ENCODE results near the gene RASAL2. TPM values are rescaled to one million over a fixed set of nuclear protein-coding genes. Genes with fewer than 3 reads are reported as not detected.

Gene RASAL2
- total and polyA plus RNA-seq, 12 donors, result 2.4 to 31.5 (median 15.0) TPM

DNA sequence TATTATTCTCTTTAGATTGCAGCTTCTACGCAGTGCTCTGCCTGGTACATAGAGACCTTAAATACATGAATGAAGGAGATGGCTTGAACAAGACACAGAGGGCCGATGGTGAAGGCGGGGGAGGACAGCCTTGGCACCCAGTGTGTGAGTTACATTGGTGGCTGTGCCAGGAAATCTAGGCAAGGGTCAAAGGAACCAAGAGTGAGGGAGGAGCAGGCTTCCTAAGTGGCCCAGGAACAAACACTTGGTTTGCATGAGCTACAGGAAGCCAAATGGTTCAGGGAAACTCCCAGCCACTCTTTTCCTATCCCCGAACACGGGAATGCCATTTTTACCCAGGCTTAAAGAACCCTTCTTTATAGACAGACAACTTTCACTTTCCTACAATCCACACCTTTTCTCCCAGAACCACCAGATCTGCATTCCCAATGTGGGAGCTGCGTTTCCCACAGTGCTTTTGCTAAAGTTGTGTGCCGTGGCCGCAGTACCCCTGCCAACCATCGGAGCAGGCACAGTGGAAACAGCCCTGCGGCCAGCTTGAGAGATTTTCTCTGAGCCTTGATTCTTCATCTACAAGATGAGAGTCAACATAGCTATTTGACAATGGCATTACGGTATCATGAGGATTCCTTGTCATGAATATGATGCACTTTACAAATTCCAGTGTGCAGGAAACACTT lies 406.3 kb downstream of the RASAL2 start:
- H3K36me3 ChIP-seq (replicated peaks in 1 of 2), result no peaks in the 10 kb centered on the region
- H3K4me1 ChIP-seq (replicated peaks in 1 of 2), result no peaks in the 10 kb centered on the region
- H3K27ac ChIP-seq, result no peak overlapping the region
- no peak overlapping the region for H3K4me3 ChIP-seq
- no peaks in the 10 kb centered on the region for H3K9me3 ChIP-seq (replicated peaks in 1 of 3)
- DNase-seq, result peak in 1 of 7 donors; percentile 46
- WGBS, 4 donors, result 80 to 91% (median 86%) methylated on average over 11 of the region's 11 CpGs
- intact Hi-C loops (cut with DNase I), result loop anchor here (5.0 kb wide), 1 partner anchor 188 kb away; no protein-coding TSS in a partner anchor
- no peak for TF ChIP-seq POLR2A (IDR thresholded peaks at IDR 0.05)
- TF ChIP-seq, protein P1, sequence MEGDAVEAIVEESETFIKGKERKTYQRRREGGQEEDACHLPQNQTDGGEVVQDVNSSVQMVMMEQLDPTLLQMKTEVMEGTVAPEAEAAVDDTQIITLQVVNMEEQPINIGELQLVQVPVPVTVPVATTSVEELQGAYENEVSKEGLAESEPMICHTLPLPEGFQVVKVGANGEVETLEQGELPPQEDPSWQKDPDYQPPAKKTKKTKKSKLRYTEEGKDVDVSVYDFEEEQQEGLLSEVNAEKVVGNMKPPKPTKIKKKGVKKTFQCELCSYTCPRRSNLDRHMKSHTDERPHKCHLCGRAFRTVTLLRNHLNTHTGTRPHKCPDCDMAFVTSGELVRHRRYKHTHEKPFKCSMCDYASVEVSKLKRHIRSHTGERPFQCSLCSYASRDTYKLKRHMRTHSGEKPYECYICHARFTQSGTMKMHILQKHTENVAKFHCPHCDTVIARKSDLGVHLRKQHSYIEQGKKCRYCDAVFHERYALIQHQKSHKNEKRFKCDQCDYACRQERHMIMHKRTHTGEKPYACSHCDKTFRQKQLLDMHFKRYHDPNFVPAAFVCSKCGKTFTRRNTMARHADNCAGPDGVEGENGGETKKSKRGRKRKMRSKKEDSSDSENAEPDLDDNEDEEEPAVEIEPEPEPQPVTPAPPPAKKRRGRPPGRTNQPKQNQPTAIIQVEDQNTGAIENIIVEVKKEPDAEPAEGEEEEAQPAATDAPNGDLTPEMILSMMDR (IDR thresholded peaks at IDR 0.05), result peak in 2 of 6 experiments; percentile 6 to 21
- H3K27me3 ChIP-seq, result no peaks in the 10 kb centered on the region

DNA sequence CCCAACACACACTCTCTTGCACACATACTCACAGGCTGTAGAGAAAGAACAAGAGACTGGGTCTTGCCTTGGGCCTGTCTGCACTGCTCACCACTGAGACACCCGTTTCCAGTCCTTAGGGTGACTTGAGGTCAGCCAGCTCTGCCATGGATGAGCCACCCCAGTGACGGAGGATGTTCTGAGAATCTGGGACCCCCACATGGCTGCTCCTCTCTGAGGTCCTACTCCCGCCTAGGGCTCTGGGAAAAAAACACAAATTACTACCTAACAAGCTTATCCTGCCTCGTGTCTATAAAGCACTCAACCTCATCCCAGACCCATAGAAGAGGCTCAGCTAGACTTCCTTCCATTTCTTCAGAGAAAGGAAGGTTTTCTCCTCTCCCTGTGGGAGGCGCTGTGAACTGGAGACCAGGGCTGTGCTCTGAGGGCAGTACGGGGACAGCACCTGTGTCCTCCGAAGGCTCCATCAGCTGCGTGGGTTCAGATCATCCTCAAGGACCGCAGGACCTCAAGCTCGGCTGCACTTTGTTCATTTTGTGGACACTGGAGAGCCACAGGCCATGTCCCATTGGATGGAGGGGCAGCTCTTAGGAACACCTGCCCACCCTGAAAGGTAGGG lies 407.1 kb downstream of the RASAL2 start:
- no peak for TF ChIP-seq POLR2A (IDR thresholded peaks at IDR 0.05)
- TF ChIP-seq, protein P1 (IDR thresholded peaks at IDR 0.05), result no peak
- intact Hi-C loops (cut with DNase I), result loop anchor here (5.0 kb wide), 1 partner anchor 189 kb away; no protein-coding TSS in a partner anchor
- Histone ChIP-seq H3K4me1 (replicated peaks in 1 of 2) (no peaks in the 10 kb centered on the region), H3K9me3 (replicated peaks in 1 of 3) (no peaks in the 10 kb centered on the region), H3K27me3 (no peaks in the 10 kb centered on the region), H3K4me3 (no peak overlapping the region), H3K36me3 (replicated peaks in 1 of 2) (no peaks in the 10 kb centered on the region), H3K27ac (no peak overlapping the region)
- 85 to 100% (median 90%) methylated on average over 7 to 10 of the region's 10 CpGs for WGBS, 4 donors
- DNase-seq, result peak in 1 of 7 donors; percentile 42

DNA sequence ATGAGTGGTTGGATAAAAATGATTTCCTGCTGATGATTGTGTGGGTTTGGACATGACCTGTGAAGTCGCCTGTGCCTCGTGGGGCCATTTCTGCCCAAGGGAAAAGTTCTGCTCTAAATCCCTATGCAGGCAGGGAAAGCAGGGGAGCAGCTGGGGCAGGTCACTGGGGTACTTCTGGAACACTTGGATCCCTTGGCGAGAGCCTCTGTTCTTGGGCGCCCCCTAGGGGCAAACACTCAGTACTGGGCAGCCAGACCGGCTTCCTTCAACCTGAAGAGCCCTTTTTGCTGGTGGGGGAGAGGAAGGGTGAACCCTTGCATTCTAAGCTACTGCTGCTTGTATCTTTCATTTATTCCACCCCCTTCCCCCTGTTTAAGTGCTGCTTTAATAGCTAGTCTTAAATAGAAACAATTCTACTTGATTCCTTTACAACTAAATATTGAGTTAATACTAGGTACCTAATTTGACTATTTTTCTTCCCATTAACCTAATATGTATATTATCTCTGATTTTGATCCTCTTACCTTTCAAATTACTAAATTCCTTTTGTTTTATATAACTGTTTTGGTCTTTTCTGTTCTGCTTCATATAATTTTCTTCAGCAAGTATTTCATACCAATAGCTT lies 407.9 kb downstream of the RASAL2 start:
- TF ChIP-seq, protein P1 (IDR thresholded peaks at IDR 0.05), result peak; percentile 71 to 89 (median 83)
- TF ChIP-seq POLR2A (IDR thresholded peaks at IDR 0.05), result no peak
- no peaks in the 10 kb centered on the region for H3K4me1 ChIP-seq (replicated peaks in 1 of 2)
- WGBS, 4 donors, result 11 to 28% (median 18%) methylated on average over 4 to 5 of the region's 5 CpGs
- peak; percentile 68 to 87 (median 78) for DNase-seq
- intact Hi-C loops (cut with DNase I), result loop anchor here (5.0 kb wide), 1 partner anchor 190 kb away; no protein-coding TSS in a partner anchor
- H3K9me3 ChIP-seq (replicated peaks in 1 of 3), result no peaks in the 10 kb centered on the region
- H3K4me3 ChIP-seq, result no peak overlapping the region
- H3K27me3 ChIP-seq, result no peaks in the 10 kb centered on the region
- H3K27ac ChIP-seq, result no peak overlapping the region
- no peaks in the 10 kb centered on the region for H3K36me3 ChIP-seq (replicated peaks in 1 of 2)

DNA sequence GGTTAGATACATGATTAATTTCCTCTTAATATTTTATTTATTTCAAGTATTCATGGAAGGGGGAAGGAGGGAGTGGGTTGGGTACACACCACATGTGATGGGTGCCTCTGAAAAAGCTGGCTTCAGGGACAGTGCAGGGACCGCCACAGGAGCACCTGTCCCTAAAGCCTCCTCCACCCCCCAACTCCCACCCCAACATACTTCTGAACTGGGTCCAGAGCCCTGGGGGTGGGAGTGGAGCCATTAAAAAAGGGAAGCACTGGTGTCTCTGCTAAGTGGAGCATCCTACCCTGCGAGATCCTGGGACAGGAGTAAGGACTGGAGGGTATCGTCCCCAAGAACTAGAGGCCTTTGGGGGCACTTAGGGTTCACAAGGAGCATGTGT lies 408.4 kb downstream of the RASAL2 start:
- Histone ChIP-seq H3K27ac (no peak overlapping the region), H3K36me3 (replicated peaks in 1 of 2) (no peaks in the 10 kb centered on the region), H3K27me3 (no peaks in the 10 kb centered on the region), H3K4me1 (replicated peaks in 1 of 2) (no peaks in the 10 kb centered on the region), H3K4me3 (no peak overlapping the region), H3K9me3 (replicated peaks in 1 of 3) (no peaks in the 10 kb centered on the region)
- WGBS, 4 donors, result 83 to 88% (median 86%) methylated on average over 3 of the region's 3 CpGs
- TF ChIP-seq, protein P1 (IDR thresholded peaks at IDR 0.05), result no peak
- TF ChIP-seq POLR2A (IDR thresholded peaks at IDR 0.05), result no peak
- DNase-seq, result peak in 1 of 7 donors; percentile 33
- intact Hi-C loops (cut with DNase I), result loop anchor here (5.0 kb wide), 1 partner anchor 190 kb away; no protein-coding TSS in a partner anchor

All from adrenal gland (tissue), 12 donors.